ENCODE data around the gene TMEM121. TPM values are rescaled to one million over a fixed set of nuclear protein-coding genes. Genes with fewer than 3 reads are reported as not detected.
A peak's percentile ranks its signal among the peaks of the same experiment; 100 is the strongest.

The TMEM121 gene
- total RNA-seq (2014; rRNA removed; shearing (Covaris generic)) (0.25 and 0.70 TPM in 2 replicates), total RNA-seq (2022) (0.21 and 0.31 TPM in 2 replicates), Bru-seq, nascent RNA (not detected), BruChase-seq, experiment 1, labeled RNA remaining after a 6-hour chase (not detected), BruChase-seq, experiment 2, labeled RNA remaining after a 2-hour chase (percentile 15 among the genes with signal in this experiment)
- long read RNA-seq: 0 reads

- H3K4me3 ChIP-seq (ENCODE audit: low read depth, low read length, poor library complexity, severe bottlenecking): peak within 1 kb of the TSS; percentile 5
- intact Hi-C loops (cut with micrococcal nuclease; ENCODE audit: unreplicated experiment): no loop called here
- no peaks in the 10 kb centered on the region for H3K9me3 ChIP-seq (ENCODE audit: low read length)
- H4K20me1 ChIP-seq (ENCODE audit: insufficient read depth, low read length): no peaks in the 10 kb centered on the region
- POLR2A ChIA-PET: no interaction called here
- no peaks in the 10 kb centered on the region for H3K36me3 ChIP-seq (ENCODE audit: insufficient read depth, low read length)
- CTCF ChIA-PET (ENCODE audit: unreplicated experiment): no interaction called here
- H3K79me2 ChIP-seq (ENCODE audit: insufficient read depth, low read depth, low read length): no peaks in the 10 kb centered on the region
- H2AFZ ChIP-seq (ENCODE audit: low read length): no peak within 1 kb of the TSS
- H3K4me2 ChIP-seq (ENCODE audit: low read length): peak within 1 kb of the TSS; percentile 55; the same call in 1 of the 2 replicates
- no peak for DNase-seq (ENCODE audit: low spot score)
- BruUV-seq (replicated peaks): no TSS peak
- TF ChIP-seq, protein P1, sequence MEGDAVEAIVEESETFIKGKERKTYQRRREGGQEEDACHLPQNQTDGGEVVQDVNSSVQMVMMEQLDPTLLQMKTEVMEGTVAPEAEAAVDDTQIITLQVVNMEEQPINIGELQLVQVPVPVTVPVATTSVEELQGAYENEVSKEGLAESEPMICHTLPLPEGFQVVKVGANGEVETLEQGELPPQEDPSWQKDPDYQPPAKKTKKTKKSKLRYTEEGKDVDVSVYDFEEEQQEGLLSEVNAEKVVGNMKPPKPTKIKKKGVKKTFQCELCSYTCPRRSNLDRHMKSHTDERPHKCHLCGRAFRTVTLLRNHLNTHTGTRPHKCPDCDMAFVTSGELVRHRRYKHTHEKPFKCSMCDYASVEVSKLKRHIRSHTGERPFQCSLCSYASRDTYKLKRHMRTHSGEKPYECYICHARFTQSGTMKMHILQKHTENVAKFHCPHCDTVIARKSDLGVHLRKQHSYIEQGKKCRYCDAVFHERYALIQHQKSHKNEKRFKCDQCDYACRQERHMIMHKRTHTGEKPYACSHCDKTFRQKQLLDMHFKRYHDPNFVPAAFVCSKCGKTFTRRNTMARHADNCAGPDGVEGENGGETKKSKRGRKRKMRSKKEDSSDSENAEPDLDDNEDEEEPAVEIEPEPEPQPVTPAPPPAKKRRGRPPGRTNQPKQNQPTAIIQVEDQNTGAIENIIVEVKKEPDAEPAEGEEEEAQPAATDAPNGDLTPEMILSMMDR (conservative IDR thresholded peaks at IDR 0.05; ENCODE audit: low read length): no peak
- TF ChIP-seq EZH2phosphoT487 (IDR thresholded peaks at IDR 0.05; ENCODE audit: borderline replicate concordance, low read depth, low read length): no peak
- H3K27ac ChIP-seq (ENCODE audit: low read depth, low read length, poor library complexity, severe bottlenecking): no peak within 1 kb of the TSS
- H3K9me2 ChIP-seq (ENCODE audit: insufficient read depth, low read length): no peaks in the 10 kb centered on the region
- peaks cover 28% of the 10 kb centered on the region for H3K4me1 ChIP-seq (ENCODE audit: insufficient read depth, low read length, poor library complexity, severe bottlenecking)
Observed at GRCh38 chr14:105525861-105526775, at the start of gene TMEM121. Gene TMEM121, plus strand, starts transcription at chr14:105526583. Its CDS starts 2,252 bp downstream, at chr14:105528835.

DNA sequence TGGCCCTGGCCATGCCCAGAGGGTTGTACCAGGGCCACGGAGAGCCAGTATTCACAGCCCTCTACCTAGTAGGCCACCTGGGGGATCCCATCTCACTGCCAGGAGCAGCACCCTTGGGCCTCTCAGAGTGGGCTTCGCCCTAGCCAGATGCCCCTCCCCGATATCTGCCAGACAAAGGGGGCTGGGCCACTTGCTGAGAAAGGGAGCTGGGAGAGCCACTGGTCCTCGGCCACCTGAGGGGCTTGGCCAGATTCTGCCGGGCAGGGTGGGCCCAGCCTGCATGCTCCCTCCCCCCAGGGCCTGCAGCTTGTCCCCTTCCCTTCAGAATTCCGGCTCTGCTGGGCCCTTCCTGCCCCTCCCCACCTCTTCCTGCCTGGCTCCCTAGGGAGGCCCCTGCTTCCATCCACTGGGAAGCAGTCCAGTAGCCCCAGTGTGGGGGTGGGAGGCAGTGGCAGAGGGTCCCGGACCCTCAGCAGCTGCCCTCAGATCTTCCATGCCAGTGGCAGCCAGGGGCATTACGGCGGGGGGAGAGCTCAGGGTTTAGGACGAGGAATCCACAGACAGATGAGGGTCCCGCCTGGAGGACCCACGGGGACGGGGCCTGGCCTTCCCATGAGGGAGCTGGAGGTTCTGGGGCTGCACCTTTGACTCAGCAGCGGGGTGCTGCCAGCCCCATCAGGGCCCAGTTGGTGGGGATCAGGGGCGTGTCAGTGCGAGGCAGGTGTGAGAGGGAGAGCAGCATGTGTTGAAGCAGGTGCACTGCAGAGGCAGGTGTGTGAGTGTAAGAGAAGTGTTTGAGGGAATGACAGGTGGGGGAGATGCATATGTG lies 49.3 kb upstream of the TMEM121 start:
- no peaks in the 10 kb centered on the region for H4K20me1 ChIP-seq (ENCODE audit: insufficient read depth, low read length)
- no peaks in the 10 kb centered on the region for H3K36me3 ChIP-seq (ENCODE audit: insufficient read depth, low read length)
- ChIA-PET POLR2A (no interaction called here), CTCF (ENCODE audit: unreplicated experiment) (no interaction called here)
- no peaks in the 10 kb centered on the region for H3K79me2 ChIP-seq (ENCODE audit: insufficient read depth, low read depth, low read length)
- TF ChIP-seq, protein P1 (conservative IDR thresholded peaks at IDR 0.05; ENCODE audit: low read length): no peak
- no peak for TF ChIP-seq EZH2phosphoT487 (IDR thresholded peaks at IDR 0.05; ENCODE audit: borderline replicate concordance, low read depth, low read length)
- no peak overlapping the region for H3K27ac ChIP-seq (ENCODE audit: low read depth, low read length, poor library complexity, severe bottlenecking)
- BruUV-seq (replicated peaks): no TSS peak
- no peaks in the 10 kb centered on the region for H3K9me2 ChIP-seq (ENCODE audit: insufficient read depth, low read length)
- no peak overlapping the region for H3K4me3 ChIP-seq (ENCODE audit: low read depth, low read length, poor library complexity, severe bottlenecking)
- H3K4me1 ChIP-seq (ENCODE audit: insufficient read depth, low read length, poor library complexity, severe bottlenecking): peaks cover 23% of the 10 kb centered on the region
- no peak overlapping the region for H3K4me2 ChIP-seq (ENCODE audit: low read length)
- no peaks in the 10 kb centered on the region for H3K9me3 ChIP-seq (ENCODE audit: low read length)
- intact Hi-C loops (cut with micrococcal nuclease; ENCODE audit: unreplicated experiment): no loop called here
- no peak overlapping the region for H2AFZ ChIP-seq (ENCODE audit: low read length)
- no peak for DNase-seq (ENCODE audit: low spot score)
